Left hindlimb (tissue), 1 donor: ENCODE data around the gene MICALL1.
"Not testable (repeated sequence)": the region's sequence is repeated elsewhere in the genome, so short reads cannot be mapped to it uniquely, and the experiment has no call there.

Source experiments
- DNase-seq: peaks from one replicate; pipeline ENCODE4 v3.0.0-alpha.2; 2018

MICALL1 gene

GRCh38 chr22:37930270-37930951, 24.3 kb downstream of the MICALL1 start:
- no peak for DNase-seq

DNA sequence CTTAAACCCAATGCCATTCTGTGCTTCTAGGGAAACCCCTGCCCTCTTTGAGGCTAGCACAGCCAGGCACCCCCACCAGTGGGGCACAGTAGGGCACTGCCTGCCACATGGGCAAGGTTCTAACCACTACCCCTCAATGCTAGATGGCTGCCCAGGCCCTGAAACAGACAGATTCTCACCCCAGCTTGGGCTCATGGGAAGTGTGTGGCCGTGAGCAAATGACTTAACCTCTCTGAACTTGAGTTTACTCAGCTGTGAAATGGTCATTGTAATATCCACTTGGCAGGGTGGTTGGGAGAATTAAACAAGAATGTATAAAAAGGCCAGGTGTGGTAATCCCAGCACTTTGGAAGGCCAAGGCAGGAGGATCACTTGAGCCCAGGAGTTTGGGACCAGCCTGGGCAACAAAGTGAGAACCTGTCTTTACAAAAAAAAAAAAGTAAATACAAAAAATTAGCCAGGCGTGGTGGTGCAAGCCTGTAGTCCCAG, 24.9 kb downstream of the MICALL1 start:
- no peak for DNase-seq

GRCh38 chr22:37931893-37932389, 25.8 kb downstream of the MICALL1 start:
- DNase-seq, result no peak

- no peak for DNase-seq
These were observed 26.3 kb downstream of the MICALL1 start for GRCh38 chr22:37932401-37932800.

- DNase-seq, result no peak
These were observed 26.9 kb downstream of the MICALL1 start for GRCh38 chr22:37932821-37933578.

- DNase-seq, result peak; percentile 86
These were observed 27.7 kb downstream of the MICALL1 start for GRCh38 chr22:37933711-37934376.

GRCh38 chr22:37940698-37941376, 34.7 kb downstream of the MICALL1 start:
- no peak for DNase-seq

DNA sequence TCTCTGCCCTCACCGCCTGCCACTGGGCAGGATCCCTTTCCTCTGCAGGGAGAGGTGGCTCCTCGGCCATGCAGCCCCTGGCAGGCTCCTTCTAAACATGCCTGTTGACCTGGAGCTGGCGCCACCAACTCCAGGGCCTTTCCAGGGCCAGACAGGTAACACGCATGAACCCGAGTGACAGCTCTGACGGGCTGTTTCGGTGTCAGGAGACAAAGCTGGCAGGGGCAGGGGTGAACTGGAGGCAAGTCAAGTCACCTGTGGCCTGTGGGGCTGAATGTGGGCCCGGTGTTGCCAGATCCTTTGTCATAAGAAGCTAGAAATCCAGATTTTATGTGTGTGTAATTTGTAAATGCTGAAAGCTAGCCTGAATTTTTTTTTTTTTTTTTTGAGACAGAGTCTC, 36.0 kb downstream of the MICALL1 start:
- no peak for DNase-seq

GRCh38 chr22:37943136-37943824, 37.2 kb downstream of the MICALL1 start:
- no peak for DNase-seq

- DNase-seq, result no peak
These were observed 37.7 kb downstream of the MICALL1 start for GRCh38 chr22:37943825-37944198.

- not testable (repeated sequence) for DNase-seq
These were observed 38.3 kb downstream of the MICALL1 start for GRCh38 chr22:37944423-37944822.

DNA sequence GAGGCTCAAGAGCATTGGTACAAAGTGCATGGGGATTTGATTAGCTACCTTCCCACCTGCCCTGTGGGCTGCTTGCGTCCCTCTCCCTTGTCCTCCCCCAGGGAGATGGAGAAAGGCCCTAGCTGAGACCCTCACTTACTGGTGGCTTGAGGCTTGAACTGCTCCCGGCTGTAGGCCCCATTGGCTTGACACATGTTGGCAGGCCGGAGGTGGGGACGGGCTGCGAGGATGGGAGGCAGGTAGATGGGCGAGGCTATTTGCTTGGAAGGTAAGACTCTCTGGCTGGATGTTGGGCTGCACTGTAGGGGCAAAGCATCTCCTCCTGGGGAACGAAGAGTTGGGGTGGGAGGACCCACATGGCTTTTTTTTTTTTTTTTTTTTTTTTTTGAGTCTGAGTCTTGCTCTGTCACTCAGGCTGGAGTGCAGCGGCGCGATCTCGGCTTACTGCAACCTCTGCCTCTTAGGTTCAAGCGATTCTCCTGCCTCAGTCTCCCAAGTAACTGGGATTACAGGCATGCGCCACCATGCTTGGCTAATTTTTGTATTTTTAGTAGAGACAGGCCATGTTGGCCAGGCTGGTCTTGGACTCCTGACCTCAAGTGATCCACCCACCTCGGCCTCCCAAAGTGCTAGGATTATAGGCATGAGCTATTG, 41.2 kb downstream of the MICALL1 start:
- not testable (repeated sequence) for DNase-seq

DNA sequence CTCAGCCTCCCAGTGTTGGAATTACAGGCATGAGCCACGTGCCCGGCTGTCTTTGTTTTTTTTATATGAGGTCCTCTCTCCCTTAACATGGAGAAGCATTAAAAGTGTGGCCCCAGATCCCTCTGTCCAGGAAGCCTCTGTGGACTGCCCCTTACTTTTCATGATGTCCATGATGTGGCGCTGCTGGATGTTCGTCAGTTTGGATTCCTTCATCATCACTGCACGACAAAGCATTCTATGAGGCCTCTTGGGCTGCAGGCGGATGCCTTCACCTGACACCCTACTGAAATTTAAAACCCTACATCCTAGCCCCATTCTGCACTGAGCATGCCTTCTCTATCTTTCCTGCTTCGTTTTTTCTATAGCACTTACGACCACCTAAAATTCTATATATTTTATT, 45.2 kb downstream of the MICALL1 start:
- no peak for DNase-seq

- DNase-seq, result not testable (repeated sequence)
These were observed 46.5 kb downstream of the MICALL1 start for GRCh38 chr22:37952629-37953028.

GRCh38 chr22:37953062-37953436, 47.0 kb downstream of the MICALL1 start:
- DNase-seq, result no peak

- DNase-seq, result peak; percentile 94
These were observed 47.5 kb downstream of the MICALL1 start, which contains the start of the genes C22orf23 and POLR2F for GRCh38 chr22:37953437-37954179. Gene C22orf23 (minus strand): TSS chr22:37953601. CDS start chr22:37953149, 452 bp downstream. Gene POLR2F (plus strand): TSS chr22:37953699. CDS start chr22:37953788, 89 bp downstream.

GRCh38 chr22:37954686-37955085, 48.6 kb downstream of the MICALL1 start:
- no peak for DNase-seq

DNA sequence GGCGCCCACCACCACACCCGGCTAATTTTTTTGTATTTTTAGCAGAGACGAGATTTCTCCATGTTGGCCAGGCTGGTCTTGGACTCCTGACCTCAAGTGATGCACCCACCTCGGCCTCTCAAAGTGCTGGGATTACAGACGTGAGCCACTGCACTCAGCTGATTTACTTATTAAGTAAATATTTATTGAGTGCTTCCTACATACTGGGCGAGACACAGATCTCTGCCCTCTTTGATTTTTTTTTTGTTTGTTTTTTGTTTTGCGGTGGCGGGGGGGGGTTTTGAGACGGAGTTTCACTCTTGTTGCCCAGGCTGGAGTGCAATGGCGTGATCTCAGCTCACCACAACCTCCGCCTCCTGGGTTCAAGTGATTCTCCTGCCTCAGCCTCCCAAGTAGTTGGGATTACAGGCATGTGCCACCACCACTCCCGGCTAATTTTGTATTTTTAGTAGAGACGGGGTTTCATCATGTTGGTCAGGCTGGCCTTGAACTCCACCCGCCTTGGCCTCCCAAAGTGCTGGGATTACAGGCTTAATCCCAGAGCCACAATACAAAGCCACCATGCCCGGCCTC, 49.8 kb downstream of the MICALL1 start:
- DNase-seq, result not testable (repeated sequence)

DNA sequence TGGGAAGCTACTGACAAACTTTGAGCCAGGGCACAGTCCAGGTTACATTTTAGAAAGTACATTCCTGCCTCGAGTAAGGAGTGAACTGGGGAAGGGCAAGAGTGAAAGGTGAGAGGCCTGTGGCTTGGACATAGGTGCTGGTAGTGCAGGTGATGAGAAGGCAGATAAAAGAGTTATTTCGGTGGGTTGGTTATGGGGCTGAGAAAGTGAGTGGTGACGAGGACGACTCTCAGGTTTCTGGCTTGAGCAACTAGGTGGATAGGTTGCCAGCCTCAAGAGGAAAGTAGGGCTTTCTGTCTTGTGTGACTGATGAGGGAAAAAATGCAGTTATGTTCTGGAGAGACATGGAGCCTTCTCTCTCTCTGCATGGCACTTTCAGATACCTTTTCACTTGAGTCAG, 51.1 kb downstream of the MICALL1 start:
- DNase-seq, result no peak

GRCh38 chr22:37959231-37959825, 53.2 kb downstream of the MICALL1 start:
- DNase-seq, result no peak
